SU-DHL-6 (cell line): ENCODE measurements around the gene RTP1.

Experiments
- CTCF ChIP-seq: fragments of 200-600 bp; sonication (generic); IDR thresholded peaks from one replicate; pipeline ENCODE4 v1.5.1; 2017; ENCODE audit warnings: antibody characterized with exemption, mild to moderate bottlenecking, low read length, moderate library complexity; ENCODE audit not compliant: insufficient read depth, poor library complexity, severe bottlenecking
- EZH2phosphoT487 ChIP-seq: fragments of 200-600 bp; sonication (generic), shearing (Covaris generic); conservative IDR thresholded peaks from 2 replicates; pipeline ENCODE4 v1.6.1; 2018; ENCODE audit warnings: mild to moderate bottlenecking, antibody characterized with exemption, low read length, moderate library complexity, mixed read lengths

DNA sequence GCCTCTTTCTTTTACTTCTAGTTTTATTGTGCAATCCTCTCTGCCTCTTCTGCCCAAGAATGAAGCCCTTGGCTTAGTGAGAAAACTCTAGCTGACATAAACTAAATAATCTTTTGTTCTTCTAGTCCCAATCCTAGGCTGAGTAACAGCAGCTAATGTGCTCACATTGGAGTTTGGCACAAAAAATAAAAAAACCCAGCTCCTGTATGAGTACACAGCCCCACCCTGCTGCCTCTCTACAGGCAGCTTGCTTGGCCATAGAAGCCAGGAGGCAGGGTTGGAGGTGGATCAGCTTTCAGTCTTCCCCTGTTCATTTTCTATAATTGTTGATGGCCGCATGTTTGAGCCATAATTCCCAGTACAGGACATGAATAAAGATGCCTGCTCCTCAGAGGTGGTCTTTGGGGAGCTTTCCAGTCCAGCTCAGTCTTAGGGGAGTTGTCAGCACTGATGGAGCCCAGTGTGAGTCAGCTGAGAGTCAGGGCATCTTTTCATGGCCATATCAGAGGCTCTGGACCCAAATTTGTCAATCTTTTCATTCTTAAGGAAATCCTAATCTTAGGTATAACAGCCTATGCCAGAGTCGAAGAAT, 46.7 kb downstream of the RTP1 start:
- TF ChIP-seq CTCF (no peak), EZH2phosphoT487 (no peak)
